HepG2 (cell line): ENCODE data around the gene ADAMTS4. TPM values are rescaled to one million over a fixed set of nuclear protein-coding genes. Genes with fewer than 3 reads are reported as not detected.

Experiments
- ARID5B ChIP-seq: IDR thresholded peaks from 2 replicates; pipeline ENCODE4 v1.4.0; 2020; ENCODE audit warnings: mild to moderate bottlenecking, missing genetic modification reagents
- DRAP1 ChIP-seq: IDR thresholded peaks from 2 replicates; pipeline ENCODE4 v1.6.1; 2016; ENCODE audit warnings: missing genetic modification reagents, missing compliant biosample characterization
- GABPA ChIP-seq, 2 experiments: IDR thresholded peaks; 2 replicates each; pipeline ENCODE4 v1.6.1; 2011 to 2016; ENCODE audit warnings: low read depth in 2 of 2, low read length in 1 of 2, missing biosample characterization in 1 of 2, missing genetic modification characterization in 1 of 2
- GABPB1 ChIP-seq: IDR thresholded peaks from 2 replicates; pipeline ENCODE4 v1.6.1; 2016; ENCODE audit warnings: mild to moderate bottlenecking, missing genetic modification reagents, moderate library complexity, missing compliant biosample characterization
- IKZF4 ChIP-seq: sonication (generic); formaldehyde crosslinking; IDR thresholded peaks from 2 replicates; pipeline ENCODE4 v1.5.1; 2020; ENCODE audit warnings: borderline replicate concordance, mild to moderate bottlenecking, low read depth, missing genetic modification reagents; ENCODE audit errors: not compliant biosample characterization
- MATR3 ChIP-seq: sonication (generic); formaldehyde crosslinking; IDR thresholded peaks from 2 replicates; pipeline ENCODE4 v1.4.0; 2020; ENCODE audit warnings: missing genetic modification reagents
- MAZ ChIP-seq, 2 experiments: sonication (generic) in 1 of 2; formaldehyde crosslinking in 1 of 2; IDR thresholded peaks; 2 replicates each; pipeline versions ENCODE4 v1.5.0 to v1.6.1; 2012 to 2020; ENCODE audit warnings: low read depth in 2 of 2, mild to moderate bottlenecking in 2 of 2, borderline replicate concordance in 1 of 2, improper control_type of control experiment in 1 of 2, low read length in 1 of 2, missing genetic modification reagents in 1 of 2, moderate library complexity in 1 of 2
- ONECUT2 ChIP-seq: sonication (generic); formaldehyde crosslinking; IDR thresholded peaks from 2 replicates; pipeline ENCODE4 v1.4.0; 2020; ENCODE audit warnings: missing genetic modification reagents
- PATZ1 ChIP-seq: sonication (generic); formaldehyde crosslinking; IDR thresholded peaks from 2 replicates; pipeline ENCODE4 v1.4.0; 2020; ENCODE audit warnings: missing genetic modification reagents
- THAP9 ChIP-seq: sonication (generic); formaldehyde crosslinking; IDR thresholded peaks from 2 replicates; pipeline ENCODE4; 2020; ENCODE audit warnings: missing genetic modification reagents, mild to moderate bottlenecking, borderline replicate concordance
- ZBTB1 ChIP-seq: sonication (generic); formaldehyde crosslinking; IDR thresholded peaks from 2 replicates; pipeline ENCODE4 v1.4.0; 2020; ENCODE audit warnings: missing genetic modification reagents, borderline replicate concordance
- ZBTB44 ChIP-seq: sonication (generic); formaldehyde crosslinking; IDR thresholded peaks from 2 replicates; pipeline ENCODE4 v1.4.0; 2020; ENCODE audit warnings: missing genetic modification reagents
- ZBTB8A ChIP-seq: sonication (generic); formaldehyde crosslinking; IDR thresholded peaks from 2 replicates; pipeline ENCODE4 v1.4.0; 2020; ENCODE audit warnings: mild to moderate bottlenecking, low read depth, missing genetic modification reagents, borderline replicate concordance
- ZNF569 ChIP-seq: sonication (generic); formaldehyde crosslinking; IDR thresholded peaks from 2 replicates; pipeline ENCODE4 v1.5.0; 2020; ENCODE audit warnings: mild to moderate bottlenecking, missing genetic modification reagents, moderate library complexity, borderline replicate concordance
- ZNF652 ChIP-seq: IDR thresholded peaks from 2 replicates; pipeline ENCODE4 v1.6.1; 2016; ENCODE audit warnings: low read depth, borderline replicate concordance
- ZNF879 ChIP-seq: sonication (generic); formaldehyde crosslinking; IDR thresholded peaks from 2 replicates; pipeline ENCODE4 v1.8.1; 2023; ENCODE audit warnings: missing genetic modification reagents
- polyA plus RNA-seq, 8 experiments: library from polyadenylated mRNA; depleted of rRNA in 3 of 8; stranded (reverse) in 7 of 8; unstranded in 1 of 8; fragments of >200 nt; fragmentation: Illumina TruSeq in 4 of 8; extraction: Trizol in 4 of 8; gene quantifications; 2 replicates each; pipeline versions ENCODE4 v1.2.1 to v1.2.3, GENCODE V29; 2011 to 2016; ENCODE audit warnings: low read depth in 4 of 8, missing spikeins in 1 of 8, mixed read lengths in 1 of 8; ENCODE audit not compliant: insufficient read depth in 1 of 8
- total RNA-seq, 5 experiments: library from RNA; depleted of rRNA; stranded (reverse); fragments of >200 nt; fragmentation: Illumina TruSeq; extraction: Trizol; gene quantifications; 2 replicates each; pipeline ENCODE4 v1.2.3, GENCODE V29; 2016; ENCODE audit warnings: low read depth in 1 of 5

Gene ADAMTS4
- total and polyA plus RNA-seq, 2 of the 13 experiments (the other 11 are each of a cell fraction or from before 2014, with no cell fraction given): 0.51 to 1.7 TPM

- peak; percentile 71 for TF ChIP-seq PATZ1 (CRISPR knock-in tag)
- TF ChIP-seq ZNF569 (CRISPR knock-in tag): no peak
- TF ChIP-seq IKZF4 (CRISPR knock-in tag): peak; percentile 55
- peak; percentile 28; the same call in 1 of the 2 replicates for TF ChIP-seq ZNF652 (CRISPR knock-in tag)
- no peak for TF ChIP-seq THAP9 (CRISPR knock-in tag)
- peak; percentile 61 for TF ChIP-seq MAZ (IDR thresholded peaks at IDR 0.05; ENCODE audit: borderline replicate concordance, low read depth, low read length)
- no peak; the same call in 1 of the 2 replicates for TF ChIP-seq MAZ (CRISPR knock-in tag; IDR thresholded peaks at IDR 0.05; ENCODE audit: low read depth)
- peak; percentile 42; the same call in 1 of the 2 replicates for TF ChIP-seq ARID5B (CRISPR knock-in tag)
- TF ChIP-seq GABPB1 (CRISPR knock-in tag): peak; percentile 46; the same call in 1 of the 2 replicates
- no peak for TF ChIP-seq GABPA (IDR thresholded peaks at IDR 0.05; ENCODE audit: low read depth, low read length)
- peak; percentile 61; the same call in 1 of the 2 replicates for TF ChIP-seq GABPA (CRISPR knock-in tag; IDR thresholded peaks at IDR 0.05; ENCODE audit: low read depth)
- TF ChIP-seq ZBTB44 (CRISPR knock-in tag): no peak
- no peak for TF ChIP-seq ZBTB8A (CRISPR knock-in tag)
- TF ChIP-seq ZNF879 (CRISPR knock-in tag): no peak
- TF ChIP-seq DRAP1 (CRISPR knock-in tag): 0 out of 2 replicates have a peak, but pooled peaks have one; percentile 24
- no peak for TF ChIP-seq ZBTB1 (CRISPR knock-in tag)
- no peak for TF ChIP-seq ONECUT2
- TF ChIP-seq MATR3: no peak
These were observed 11.0 kb upstream of the ADAMTS4 start (continued) for GRCh38 chr1:161209790-161210409.
